Right lobe of liver (tissue), 4 donors: ENCODE data around the gene ERC1.

ENCODE experiments used
- CTCF ChIP-seq, 4 donors: fragments of 200-600 bp in 3 of 4; fragments of 450-650 bp in 1 of 4; IDR thresholded peaks; one replicate each; pipeline versions ENCODE4 v1.5.1 to v1.8.0; 2016 to 2022; ENCODE audit warnings: antibody characterized with exemption in 4 of 4, mild to moderate bottlenecking in 2 of 4
- POLR2A ChIP-seq: fragments of 450-650 bp; IDR thresholded peaks from one replicate; pipeline ENCODE4 v1.6.1; 2017; ENCODE audit warnings: antibody characterized with exemption, mild to moderate bottlenecking
- donor health status: DM: no; HTN: no; CAD: no.
- donor health status: DM: no; HTN: no; CAD: no.
- donor health status: DM: no; HTN: yes; CAD: no.

- TF ChIP-seq CTCF (IDR thresholded peaks at IDR 0.05) (no peak), POLR2A (no peak)
Observed at GRCh38 chr12:1530592-1531152, 539.6 kb downstream of the ERC1 start.
